Activated CD8-positive, alpha-beta T cell treated with anti-CD3 and anti-CD28 coated beads for 36 hours (primary cell): ENCODE results near the gene ING2. TPM values are rescaled to one million over a fixed set of nuclear protein-coding genes. Genes with fewer than 3 reads are reported as not detected.
A peak's percentile ranks its signal among the peaks of the same experiment; 100 is the strongest.
"Not testable (repeated sequence)": the region's sequence is repeated elsewhere in the genome, so short reads cannot be mapped to it uniquely, and the experiment has no call there.

Source experiments
- ATAC-seq: fragments of 200-7000 bp; cut with Tn5 transposase; one replicate; pipeline ENCODE4 v1.10.0; 2021; ENCODE audit warnings: mild to moderate bottlenecking, moderate library complexity
- CTCF ChIA-PET: fragments of 350-600 bp; sonication (Branson Sonifier 250); formaldehyde crosslinking; loops from one replicate; lab custom pipeline; 2021; ENCODE audit warnings: antibody characterized with exemption; lab: Charles Lee
- POLR2A ChIA-PET: fragments of 350-600 bp; sonication (Branson Sonifier 250); formaldehyde crosslinking; loops from one replicate; lab custom pipeline; 2021; ENCODE audit warnings: antibody characterized with exemption; lab: Charles Lee
- DNase-seq: peaks from one replicate; pipeline ENCODE4 v3.0.0-alpha.2; 2020
- H3K27ac Mint-ChIP-seq: one replicate; pipeline ENCODE4 v1.8.0; 2021; ENCODE audit warnings: mild to moderate bottlenecking, mixed read lengths
- H3K27me3 Mint-ChIP-seq: one replicate; pipeline ENCODE4 v1.8.0; 2021; ENCODE audit warnings: mixed read lengths
- H3K36me3 Mint-ChIP-seq: one replicate; pipeline ENCODE4 v1.8.0; 2021; ENCODE audit warnings: low read depth, mixed read lengths
- H3K4me1 Mint-ChIP-seq: one replicate; pipeline ENCODE4 v1.8.0; 2021; ENCODE audit warnings: low read depth, mixed read lengths
- H3K4me3 Mint-ChIP-seq: one replicate; pipeline ENCODE4 v1.8.0; 2021; ENCODE audit warnings: mild to moderate bottlenecking, moderate library complexity, mixed read lengths
- H3K9me3 Mint-ChIP-seq: one replicate; pipeline ENCODE4 v1.8.0; 2021; ENCODE audit warnings: mixed read lengths
- CTCF ChIP-seq: fragments of 200-600 bp; IDR thresholded peaks from one replicate; pipeline ENCODE4 v1.8.0; 2022; ENCODE audit warnings: antibody characterized with exemption, mild to moderate bottlenecking
- intact Hi-C: fragments of 100-400 bp; cut with micrococcal nuclease; formaldehyde crosslinking; loops from one replicate; pipeline ENCODE4 v1.10.0; 2022
- total RNA-seq, 2 experiments: library from RNA; stranded (reverse); gene quantifications; one replicate each; pipeline ENCODE4 v1.2.3, GENCODE V29; 2021

ING2 gene
- total RNA-seq, 2 experiments from 2014 or later = 18.2 to 21.0 TPM

- intact Hi-C loops = loop anchor here (10.0 kb wide), 1 partner anchor 254 kb away; no protein-coding TSS in a partner anchor
- ChIA-PET POLR2A (no interaction called here), CTCF (interaction anchor here (0.9 to 2.1 kb wide), 2 partner anchors 11 to 247 kb away, joined by 3 to 6 read pairs; no protein-coding TSS in a partner anchor)
- H3K27ac Mint-ChIP-seq = no peak overlapping the region
- H3K9me3 Mint-ChIP-seq = no peaks in the 10 kb centered on the region
- ATAC-seq (no peak), DNase-seq (no peak)
- no peaks in the 10 kb centered on the region for H3K27me3 Mint-ChIP-seq
- no peak for TF ChIP-seq CTCF
- no peak overlapping the region for H3K4me3 Mint-ChIP-seq
- peaks cover 4% of the 10 kb centered on the region for H3K4me1 Mint-ChIP-seq
- no peaks in the 10 kb centered on the region for H3K36me3 Mint-ChIP-seq
Observed at GRCh38 chr4:183470821-183471220, 34.0 kb upstream of the ING2 start.

GRCh38 chr4:183471946-183472708 lies 32.7 kb upstream of the ING2 start:
- no peaks in the 10 kb centered on the region for H3K36me3 Mint-ChIP-seq
- POLR2A ChIA-PET = no interaction called here
- CTCF ChIA-PET = interaction anchor here (0.7 to 2.1 kb wide), 7 partner anchors 10 to 245 kb away, joined by 3 to 6 read pairs (median 3); no protein-coding TSS in a partner anchor

DNA sequence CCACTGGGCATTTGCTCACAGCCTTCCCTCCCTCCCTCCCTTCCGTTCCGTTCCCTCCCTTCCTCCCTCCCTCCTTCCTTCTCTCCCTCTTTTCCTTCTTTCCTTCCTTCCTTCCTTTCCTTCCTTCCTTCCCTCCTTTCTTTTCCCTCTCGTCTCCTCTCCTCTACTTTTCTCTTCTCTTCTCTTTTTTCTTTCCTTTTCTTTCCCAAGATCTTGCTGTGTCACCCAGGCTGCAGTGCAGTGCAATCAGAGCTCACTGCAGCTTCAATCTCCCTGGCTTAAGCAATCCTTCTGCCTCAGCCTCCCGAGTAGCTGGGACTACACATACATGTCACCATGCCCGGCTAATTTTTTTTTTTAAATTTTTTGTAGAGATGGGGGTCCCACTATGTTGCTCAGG lies 26.7 kb upstream of the ING2 start:
- Mint-ChIP-seq H3K27ac (no peak overlapping the region), H3K27me3 (no peaks in the 10 kb centered on the region), H3K4me3 (no peak overlapping the region), H3K36me3 (no peaks in the 10 kb centered on the region), H3K9me3 (no peaks in the 10 kb centered on the region), H3K4me1 (no peaks in the 10 kb centered on the region)
- POLR2A ChIA-PET = no interaction called here
- CTCF ChIA-PET = interaction anchor here (1.1 to 1.4 kb wide), 2 partner anchors 123 to 243 kb away, joined by 3 to 4 read pairs; no protein-coding TSS in a partner anchor
- ATAC-seq (no peak), DNase-seq (no peak)
- TF ChIP-seq CTCF = no peak
- intact Hi-C loops = loop anchor here (5.0 to 10.0 kb wide), 2 partner anchors 124 to 247 kb away; no protein-coding TSS in a partner anchor

More at GRCh38 chr4:183471946-183472708, 32.7 kb upstream of the ING2 start:
- H3K4me3 Mint-ChIP-seq = no peak overlapping the region
- peaks cover 4% of the 10 kb centered on the region for H3K4me1 Mint-ChIP-seq
- no peak overlapping the region for H3K27ac Mint-ChIP-seq
- H3K9me3 Mint-ChIP-seq = no peaks in the 10 kb centered on the region
- TF ChIP-seq CTCF = peak; percentile 84
- peak; percentile 82 for ATAC-seq
- intact Hi-C loops = loop anchor here (10.0 kb wide), 1 partner anchor 253 kb away; no protein-coding TSS in a partner anchor
- peak; percentile 94 for DNase-seq
- H3K27me3 Mint-ChIP-seq = no peaks in the 10 kb centered on the region

GRCh38 chr4:183478926-183479325 lies 25.9 kb upstream of the ING2 start:
- ChIA-PET POLR2A (no interaction called here), CTCF (interaction anchor here (1.1 kb wide), 1 partner anchor 122 kb away, joined by 4 read pairs; no protein-coding TSS in a partner anchor)
- Mint-ChIP-seq H3K4me1 (no peaks in the 10 kb centered on the region), H3K4me3 (no peak overlapping the region), H3K27me3 (no peaks in the 10 kb centered on the region), H3K9me3 (no peaks in the 10 kb centered on the region), H3K27ac (no peak overlapping the region), H3K36me3 (no peaks in the 10 kb centered on the region)
- intact Hi-C loops = loop anchor here (5.0 to 10.0 kb wide), 2 partner anchors 123 to 246 kb away; no protein-coding TSS in a partner anchor
- DNase-seq (no peak), ATAC-seq (no peak)
- TF ChIP-seq CTCF = no peak

DNA sequence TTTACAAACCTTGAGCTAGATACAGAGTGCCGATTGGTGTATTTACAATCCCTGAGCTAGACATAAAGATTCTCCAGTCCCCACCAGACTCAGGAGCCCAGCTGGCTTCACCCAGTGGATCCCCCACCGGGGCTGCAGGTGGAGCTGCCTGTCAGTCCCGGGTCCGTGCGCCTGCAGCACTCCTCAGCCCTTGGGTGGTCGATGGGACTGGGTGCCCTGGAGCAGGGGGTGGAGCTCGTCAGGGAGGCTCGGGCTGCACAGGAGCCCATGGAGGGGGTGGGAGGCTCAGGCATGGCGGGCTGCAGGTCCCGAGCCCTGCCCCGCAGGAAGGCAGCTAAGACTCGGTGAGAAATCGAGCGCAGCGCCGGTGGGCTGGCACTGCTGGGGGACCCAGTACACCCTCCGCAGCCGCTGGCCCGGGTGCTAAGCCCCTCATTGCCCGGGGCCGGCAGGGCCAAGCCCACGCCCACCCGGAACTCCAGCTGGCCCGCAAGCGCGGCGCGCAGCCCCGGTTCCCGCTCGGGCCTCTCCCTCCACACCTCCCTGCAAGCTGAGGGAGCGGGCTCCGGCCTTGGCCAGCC lies 22.3 kb upstream of the ING2 start:
- CTCF ChIA-PET, H3K4me1 Mint-ChIP-seq, POLR2A ChIA-PET, DNase-seq, intact Hi-C loops, H3K27ac Mint-ChIP-seq, ATAC-seq, H3K36me3 Mint-ChIP-seq, H3K27me3 Mint-ChIP-seq, H3K9me3 Mint-ChIP-seq, H3K4me3 Mint-ChIP-seq: not testable (repeated sequence)
